Suprapubic skin (tissue), 4 donors: ENCODE measurements around the gene ITPK1. TPM values are rescaled to one million over a fixed set of nuclear protein-coding genes. Genes with fewer than 3 reads are reported as not detected.

Source experiments
- DNase-seq, 2 donors: peaks; one replicate each; pipeline ENCODE4 v3.0.0-alpha.2; 2019; ENCODE audit warnings: low spot score in 2 of 2
- H3K27ac ChIP-seq: fragments of 200-600 bp; sonication (generic); one replicate; pipeline ENCODE4 v1.5.1; 2019
- H3K27me3 ChIP-seq: fragments of 200-600 bp; sonication (generic); one replicate; pipeline ENCODE4 v1.5.1; 2019
- H3K36me3 ChIP-seq: fragments of 200-600 bp; sonication (generic); one replicate; pipeline ENCODE4 v1.5.1; 2019
- H3K4me1 ChIP-seq: fragments of 200-600 bp; sonication (generic); one replicate; pipeline ENCODE4 v1.5.1; 2019
- H3K4me3 ChIP-seq: fragments of 200-600 bp; sonication (generic); one replicate; pipeline ENCODE4 v1.5.1; 2019; ENCODE audit warnings: mild to moderate bottlenecking
- H3K9me3 ChIP-seq: fragments of 200-600 bp; sonication (generic); one replicate; pipeline ENCODE4 v1.5.1; 2019
- CTCF ChIP-seq, 2 donors: fragments of 200-600 bp in 1 of 2; fragments of 450-650 bp in 1 of 2; sonication (generic) in 1 of 2; IDR thresholded peaks; one replicate each; pipeline ENCODE4 v1.5.1; 2016 to 2019; ENCODE audit warnings: antibody characterized with exemption in 2 of 2, mild to moderate bottlenecking in 1 of 2, moderate library complexity in 1 of 2
- EP300 ChIP-seq: sonication (generic); formaldehyde crosslinking; IDR thresholded peaks from one replicate; pipeline ENCODE4 v1.6.1; 2017; ENCODE audit warnings: antibody characterized with exemption
- POLR2A ChIP-seq, 2 donors: fragments of 450-650 bp; IDR thresholded peaks; one replicate each; pipeline ENCODE4 v1.6.1; 2017; ENCODE audit warnings: antibody characterized with exemption in 2 of 2, mild to moderate bottlenecking in 2 of 2, moderate library complexity in 2 of 2
- POLR2AphosphoS5 ChIP-seq, 3 donors: sonication (generic); formaldehyde crosslinking; IDR thresholded peaks; one replicate each; pipeline ENCODE4 v1.6.1; 2017; ENCODE audit warnings: antibody characterized with exemption in 3 of 3
- WGBS: methylation state at CpG from one replicate; pipeline ENCODE4 v1.1.5; 2018; 5-methylcytosine and 5-hydroxymethylcytosine counted together
- total RNA-seq, 4 donors: library from RNA; depleted of rRNA; stranded (reverse); fragments of >200 nt; gene quantifications; one replicate each; pipeline ENCODE4 v1.1.0, GENCODE V29; 2016

The ITPK1 gene
- total RNA-seq, 4 donors from 2014 or later = 29.9 to 33.6 (median 32.2) TPM

GRCh38 chr14:92906420-92906819 lies 209.3 kb downstream of the ITPK1 start:
- Histone ChIP-seq H3K9me3 (no peaks in the 10 kb centered on the region), H3K36me3 (no peaks in the 10 kb centered on the region), H3K4me3 (no peak overlapping the region), H3K27ac (no peak overlapping the region), H3K4me1 (no peaks in the 10 kb centered on the region), H3K27me3 (peaks cover 20% of the 10 kb centered on the region)
- 83% methylated on average over 6 of the region's 6 CpGs for WGBS
- DNase-seq = no peak
- no peak for TF ChIP-seq POLR2A (IDR thresholded peaks at IDR 0.05)
- TF ChIP-seq CTCF (IDR thresholded peaks at IDR 0.05) = no peak
- TF ChIP-seq POLR2AphosphoS5 (IDR thresholded peaks at IDR 0.05) = no peak
- TF ChIP-seq EP300 = no peak

DNA sequence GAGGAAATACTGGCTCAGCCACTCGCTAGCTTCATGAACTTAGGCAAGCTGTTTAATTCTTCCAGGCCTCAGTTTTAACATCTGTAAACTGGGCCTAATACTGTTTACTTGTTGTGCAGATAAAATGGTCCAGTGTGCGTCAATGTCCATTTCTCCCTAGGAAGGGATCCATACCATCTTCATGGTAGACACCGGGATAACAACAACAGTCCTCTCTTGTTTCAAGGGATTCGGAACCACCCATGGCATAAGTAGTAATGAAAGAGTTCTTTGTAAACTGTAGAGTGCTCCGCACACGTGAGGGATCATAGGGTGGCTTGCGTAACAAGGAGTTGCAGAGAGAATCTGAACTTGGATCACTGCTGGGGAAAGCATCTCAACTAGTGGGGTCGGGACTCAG lies 210.1 kb downstream of the ITPK1 start:
- 83% methylated on average over 8 of the region's 8 CpGs for WGBS
- no peaks in the 10 kb centered on the region for H3K36me3 ChIP-seq
- no peak for DNase-seq
- no peak overlapping the region for H3K27ac ChIP-seq
- no peak overlapping the region for H3K4me3 ChIP-seq
- H3K4me1 ChIP-seq = no peaks in the 10 kb centered on the region
- TF ChIP-seq POLR2A (IDR thresholded peaks at IDR 0.05) = no peak
- H3K27me3 ChIP-seq = peaks cover 20% of the 10 kb centered on the region
- H3K9me3 ChIP-seq = no peaks in the 10 kb centered on the region

GRCh38 chr14:92903359-92903758 lies 212.4 kb downstream of the ITPK1 start:
- no peak overlapping the region for H3K27ac ChIP-seq
- TF ChIP-seq EP300 (no peak), POLR2AphosphoS5 (IDR thresholded peaks at IDR 0.05) (no peak), POLR2A (IDR thresholded peaks at IDR 0.05) (no peak), CTCF (IDR thresholded peaks at IDR 0.05) (no peak)
- H3K4me3 ChIP-seq = no peak overlapping the region
- no peak for DNase-seq
- no peaks in the 10 kb centered on the region for H3K4me1 ChIP-seq
- H3K27me3 ChIP-seq = peaks cover 31% of the 10 kb centered on the region
- no peaks in the 10 kb centered on the region for H3K9me3 ChIP-seq
- no peaks in the 10 kb centered on the region for H3K36me3 ChIP-seq
- 69% methylated on average over 6 of the region's 6 CpGs for WGBS

- Histone ChIP-seq H3K4me1 (no peaks in the 10 kb centered on the region), H3K4me3 (no peak overlapping the region), H3K27ac (no peak overlapping the region), H3K9me3 (no peaks in the 10 kb centered on the region), H3K27me3 (peaks cover 31% of the 10 kb centered on the region), H3K36me3 (no peaks in the 10 kb centered on the region)
- WGBS = 18% methylated on average over 17 of the region's 17 CpGs
- TF ChIP-seq EP300 (no peak), POLR2A (IDR thresholded peaks at IDR 0.05) (no peak), CTCF (IDR thresholded peaks at IDR 0.05) (no peak), POLR2AphosphoS5 (IDR thresholded peaks at IDR 0.05) (no peak)
- no peak for DNase-seq
Measured at GRCh38 chr14:92902726-92903125, 213.0 kb downstream of the ITPK1 start.

- Histone ChIP-seq H3K27me3 (peaks cover 33% of the 10 kb centered on the region), H3K27ac (no peak overlapping the region), H3K36me3 (no peaks in the 10 kb centered on the region), H3K4me3 (no peak overlapping the region), H3K4me1 (no peaks in the 10 kb centered on the region), H3K9me3 (no peaks in the 10 kb centered on the region)
- WGBS = 65% methylated on average over 6 of the region's 6 CpGs
- TF ChIP-seq CTCF (IDR thresholded peaks at IDR 0.05) (no peak), POLR2AphosphoS5 (IDR thresholded peaks at IDR 0.05) (no peak)
- DNase-seq = no peak
Measured at GRCh38 chr14:92902191-92902590, 213.5 kb downstream of the ITPK1 start.

DNA sequence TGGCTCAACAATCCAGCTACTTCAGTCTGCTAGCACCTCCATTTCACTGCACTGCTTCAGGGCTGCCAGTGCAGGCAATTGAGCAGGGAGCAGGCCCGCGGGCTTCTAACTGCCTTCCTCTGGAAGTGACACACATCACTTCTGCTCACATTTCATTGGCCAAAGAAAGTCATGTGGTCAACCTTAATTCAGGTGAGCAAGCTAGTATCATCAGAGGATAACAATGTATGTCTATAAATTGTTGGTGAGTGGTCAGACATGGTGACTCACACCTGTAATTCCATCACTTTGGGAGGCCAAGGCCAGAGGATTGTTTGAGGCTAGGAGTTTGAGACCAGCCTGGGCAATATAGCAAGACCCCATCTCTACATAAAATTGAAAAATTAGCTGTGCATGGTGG lies 215.1 kb downstream of the ITPK1 start:
- Histone ChIP-seq H3K9me3 (no peaks in the 10 kb centered on the region), H3K4me3 (no peak overlapping the region), H3K27ac (no peak overlapping the region), H3K27me3 (peaks cover 42% of the 10 kb centered on the region), H3K4me1 (no peaks in the 10 kb centered on the region), H3K36me3 (no peaks in the 10 kb centered on the region)
- no peak for TF ChIP-seq POLR2AphosphoS5 (IDR thresholded peaks at IDR 0.05)
- TF ChIP-seq POLR2A (IDR thresholded peaks at IDR 0.05) = no peak
- TF ChIP-seq EP300 = no peak
- TF ChIP-seq CTCF (IDR thresholded peaks at IDR 0.05) = no peak
- WGBS = no CpG with 5 or more reads among the region's 2 CpGs
- DNase-seq = no peak
